ENCODE measurements around the gene DAPK1. TPM values are rescaled to one million over a fixed set of nuclear protein-coding genes. Genes with fewer than 3 reads are reported as not detected.

DAPK1 gene
- total RNA-seq, 4 donors from 2014 or later, result 8.8 to 18.3 (median 9.9) TPM

DNA sequence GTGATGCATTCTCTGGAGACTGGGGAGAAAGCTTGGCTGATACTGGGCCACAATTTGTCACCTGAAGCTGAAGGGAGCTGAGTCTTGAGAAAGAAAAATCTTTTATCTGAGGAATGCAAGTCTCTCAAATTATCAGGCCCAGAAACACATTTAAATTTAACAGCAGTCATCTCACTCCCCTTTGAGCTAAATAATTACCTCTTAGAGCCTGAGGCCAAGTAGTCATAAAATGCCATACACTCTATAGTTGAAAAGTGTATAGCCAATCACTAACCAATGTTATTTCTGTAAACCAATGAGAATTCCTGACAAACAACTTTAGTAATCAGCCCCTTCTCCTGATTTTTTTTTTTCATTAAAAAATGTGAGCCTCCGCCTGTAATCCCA is 32.7 kb upstream of the DAPK1 start:
- intact Hi-C loops (cut with DNase I; ENCODE audit: low total_unique reads), result no loop called here
- 94 to 95% methylated on average over 1 of the region's 1 CpG for WGBS, 2 donors
- no peak for DNase-seq (ENCODE audit: low spot score in 2 of 2)
- no peak for TF ChIP-seq POLR2A (IDR thresholded peaks at IDR 0.05)
- TF ChIP-seq, protein P1, sequence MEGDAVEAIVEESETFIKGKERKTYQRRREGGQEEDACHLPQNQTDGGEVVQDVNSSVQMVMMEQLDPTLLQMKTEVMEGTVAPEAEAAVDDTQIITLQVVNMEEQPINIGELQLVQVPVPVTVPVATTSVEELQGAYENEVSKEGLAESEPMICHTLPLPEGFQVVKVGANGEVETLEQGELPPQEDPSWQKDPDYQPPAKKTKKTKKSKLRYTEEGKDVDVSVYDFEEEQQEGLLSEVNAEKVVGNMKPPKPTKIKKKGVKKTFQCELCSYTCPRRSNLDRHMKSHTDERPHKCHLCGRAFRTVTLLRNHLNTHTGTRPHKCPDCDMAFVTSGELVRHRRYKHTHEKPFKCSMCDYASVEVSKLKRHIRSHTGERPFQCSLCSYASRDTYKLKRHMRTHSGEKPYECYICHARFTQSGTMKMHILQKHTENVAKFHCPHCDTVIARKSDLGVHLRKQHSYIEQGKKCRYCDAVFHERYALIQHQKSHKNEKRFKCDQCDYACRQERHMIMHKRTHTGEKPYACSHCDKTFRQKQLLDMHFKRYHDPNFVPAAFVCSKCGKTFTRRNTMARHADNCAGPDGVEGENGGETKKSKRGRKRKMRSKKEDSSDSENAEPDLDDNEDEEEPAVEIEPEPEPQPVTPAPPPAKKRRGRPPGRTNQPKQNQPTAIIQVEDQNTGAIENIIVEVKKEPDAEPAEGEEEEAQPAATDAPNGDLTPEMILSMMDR (IDR thresholded peaks at IDR 0.05), result no peak
- no peak overlapping the region for H3K4me3 ChIP-seq (ENCODE audit: low read depth, poor library complexity, severe bottlenecking)

DNA sequence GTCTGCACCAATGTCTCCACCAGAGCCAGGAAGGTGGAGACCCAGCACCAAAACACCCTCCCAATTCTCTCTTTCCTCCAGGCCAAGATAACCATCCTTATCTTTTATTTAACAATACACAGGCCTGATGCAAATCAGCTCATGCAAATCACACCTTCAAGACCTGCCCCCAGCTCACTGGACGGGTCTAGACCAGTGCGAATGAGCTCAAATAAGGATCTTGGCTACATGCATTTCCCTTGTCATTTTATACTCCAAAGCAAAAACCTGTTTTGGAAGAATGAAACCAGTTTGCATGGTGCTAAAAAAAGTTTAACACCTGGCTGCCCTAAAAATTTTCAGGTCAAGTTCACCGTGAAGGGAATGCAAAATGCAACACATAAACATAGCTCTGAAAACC is 31.9 kb upstream of the DAPK1 start:
- DNase-seq (ENCODE audit: low spot score in 2 of 2), result no peak
- no peak for TF ChIP-seq POLR2A (IDR thresholded peaks at IDR 0.05)
- TF ChIP-seq, protein P1 (IDR thresholded peaks at IDR 0.05), result no peak
- intact Hi-C loops (cut with DNase I; ENCODE audit: low total_unique reads), result no loop called here
- WGBS, 2 donors, result 50 to 63% methylated on average over 3 of the region's 3 CpGs
- no peak overlapping the region for H3K4me3 ChIP-seq (ENCODE audit: low read depth, poor library complexity, severe bottlenecking)

DNA sequence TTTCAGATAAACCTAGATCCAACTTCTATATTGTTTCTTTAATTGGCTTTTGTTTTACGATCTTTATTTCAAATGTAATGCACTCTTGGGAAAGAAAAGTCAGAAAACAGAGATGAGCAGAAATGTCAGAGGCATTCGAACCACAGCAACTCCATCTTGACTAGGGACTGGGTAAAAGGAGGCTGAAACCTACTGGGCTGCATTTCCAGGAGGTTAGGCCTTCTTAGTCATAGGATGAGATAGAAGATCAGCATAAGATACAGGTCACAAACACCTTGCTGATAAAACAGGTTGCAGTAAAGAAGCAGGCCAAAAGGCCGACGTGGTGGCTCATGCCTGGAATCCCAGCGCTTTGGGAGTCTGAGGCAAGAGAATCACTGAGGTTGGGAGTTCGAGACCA is 30.5 kb upstream of the DAPK1 start:
- no peak for TF ChIP-seq POLR2A (IDR thresholded peaks at IDR 0.05)
- TF ChIP-seq, protein P1 (IDR thresholded peaks at IDR 0.05), result no peak
- WGBS, 2 donors, result 94 to 95% methylated on average over 6 of the region's 6 CpGs
- no peak overlapping the region for H3K4me3 ChIP-seq (ENCODE audit: low read depth, poor library complexity, severe bottlenecking)
- DNase-seq (ENCODE audit: low spot score in 2 of 2), result no peak
- intact Hi-C loops (cut with DNase I; ENCODE audit: low total_unique reads), result no loop called here

DNA sequence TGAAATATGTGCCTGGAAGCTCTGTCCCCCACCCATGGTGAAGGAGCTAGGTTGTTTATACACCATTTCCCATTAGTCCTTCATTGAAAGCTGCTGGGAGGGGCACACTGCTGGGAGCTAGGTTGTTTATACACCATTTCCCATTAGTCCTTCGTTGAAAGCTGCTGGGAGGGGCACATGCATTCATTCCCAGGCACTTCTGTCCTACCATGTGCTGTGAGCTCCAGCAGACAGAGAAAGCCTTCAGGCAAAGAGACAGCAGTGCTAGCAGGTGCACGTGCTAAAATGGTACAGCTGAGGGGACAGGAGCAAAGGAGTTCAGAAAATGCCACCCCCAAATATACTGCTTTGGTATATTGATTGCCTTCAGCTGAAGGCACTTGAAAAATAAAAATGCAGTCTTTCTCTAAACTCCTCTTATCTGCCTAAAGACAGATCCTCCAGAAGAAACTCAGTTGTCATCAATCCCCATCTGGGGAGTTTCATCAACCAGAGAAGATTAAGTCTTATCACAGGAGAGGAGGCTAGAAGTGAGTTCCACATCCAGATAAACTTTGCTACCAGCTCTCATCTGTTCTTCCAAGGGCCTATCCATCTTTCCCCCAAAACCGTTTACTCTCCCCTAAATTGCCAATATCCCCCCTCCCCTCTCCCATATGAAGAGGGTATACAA is 27.7 kb upstream of the DAPK1 start:
- 75 to 77% methylated on average over 3 of the region's 3 CpGs for whole genome bisulfite sequencing, 2 donors
- TF ChIP-seq, protein P1 (IDR thresholded peaks at IDR 0.05), result no peak
- no peak for TF ChIP-seq POLR2A (IDR thresholded peaks at IDR 0.05)
- intact Hi-C loops (cut with DNase I; ENCODE audit: low total_unique reads), result no loop called here
- H3K4me3 ChIP-seq (ENCODE audit: low read depth, poor library complexity, severe bottlenecking), result no peak overlapping the region
- no peak for DNase-seq (ENCODE audit: low spot score in 2 of 2)

DNA sequence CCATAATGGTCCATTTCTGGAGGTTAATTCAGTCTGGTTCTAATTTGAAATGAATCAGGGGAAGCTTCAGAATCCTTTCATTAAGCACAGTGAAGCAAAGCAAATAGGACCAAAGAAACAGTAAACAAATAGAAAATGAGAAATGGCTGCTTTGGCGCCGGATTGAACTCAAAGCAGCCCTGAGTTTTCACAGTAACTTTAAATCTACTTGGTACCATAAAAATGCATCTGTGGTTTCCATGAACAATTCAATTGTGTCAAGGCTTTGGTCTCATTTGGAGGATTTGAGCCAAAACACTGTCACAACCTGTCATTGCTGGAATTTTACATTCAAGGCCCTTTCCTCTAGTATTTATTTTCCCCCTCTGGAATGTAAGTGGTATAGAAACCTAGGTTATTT is 25.9 kb upstream of the DAPK1 start:
- intact Hi-C loops (cut with DNase I; ENCODE audit: low total_unique reads), result no loop called here
- WGBS, 2 donors, result 75 to 84% methylated on average over 2 of the region's 2 CpGs
- no peak overlapping the region for H3K4me3 ChIP-seq (ENCODE audit: low read depth, poor library complexity, severe bottlenecking)
- no peak for DNase-seq (ENCODE audit: low spot score in 2 of 2)
- TF ChIP-seq POLR2A (IDR thresholded peaks at IDR 0.05), result no peak
- TF ChIP-seq, protein P1 (IDR thresholded peaks at IDR 0.05), result no peak

DNA sequence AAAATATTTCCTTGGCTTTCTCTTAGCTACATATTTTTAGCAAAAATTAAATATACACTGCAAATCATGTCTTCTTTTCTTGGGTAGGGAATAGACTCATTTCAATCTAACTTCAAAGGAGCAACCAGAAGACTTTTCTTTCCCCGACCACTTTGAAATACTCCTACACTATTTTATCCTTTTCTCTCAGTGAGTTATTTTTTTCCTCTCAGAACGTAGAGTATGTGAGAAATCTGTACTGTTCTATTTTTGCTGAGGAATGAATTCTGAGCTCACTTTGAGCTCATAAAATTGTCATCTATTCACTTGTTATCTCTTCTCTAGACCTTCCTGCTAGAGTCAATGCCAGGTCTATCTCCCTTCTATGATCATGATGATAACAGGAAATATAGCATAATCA is 22.2 kb upstream of the DAPK1 start:
- DNase-seq (ENCODE audit: low spot score in 2 of 2), result no peak
- H3K4me3 ChIP-seq (ENCODE audit: low read depth, poor library complexity, severe bottlenecking), result no peak overlapping the region
- TF ChIP-seq, protein P1 (IDR thresholded peaks at IDR 0.05), result no peak
- TF ChIP-seq POLR2A (IDR thresholded peaks at IDR 0.05), result no peak
- 50 to 64% methylated on average over 2 of the region's 2 CpGs for WGBS, 2 donors
- intact Hi-C loops (cut with DNase I; ENCODE audit: low total_unique reads), result no loop called here
